GM19025 (cell line): ENCODE data around the gene U2SURP.

Source experiments
- ATAC-seq: cut with Tn5 transposase; IDR thresholded peaks from one replicate; pipeline ENCODE4 v1.9.1; 2021; ENCODE audit warnings: mild to moderate bottlenecking, low read depth, moderate library complexity; ENCODE audit not compliant: unreplicated experiment

The U2SURP gene

DNA sequence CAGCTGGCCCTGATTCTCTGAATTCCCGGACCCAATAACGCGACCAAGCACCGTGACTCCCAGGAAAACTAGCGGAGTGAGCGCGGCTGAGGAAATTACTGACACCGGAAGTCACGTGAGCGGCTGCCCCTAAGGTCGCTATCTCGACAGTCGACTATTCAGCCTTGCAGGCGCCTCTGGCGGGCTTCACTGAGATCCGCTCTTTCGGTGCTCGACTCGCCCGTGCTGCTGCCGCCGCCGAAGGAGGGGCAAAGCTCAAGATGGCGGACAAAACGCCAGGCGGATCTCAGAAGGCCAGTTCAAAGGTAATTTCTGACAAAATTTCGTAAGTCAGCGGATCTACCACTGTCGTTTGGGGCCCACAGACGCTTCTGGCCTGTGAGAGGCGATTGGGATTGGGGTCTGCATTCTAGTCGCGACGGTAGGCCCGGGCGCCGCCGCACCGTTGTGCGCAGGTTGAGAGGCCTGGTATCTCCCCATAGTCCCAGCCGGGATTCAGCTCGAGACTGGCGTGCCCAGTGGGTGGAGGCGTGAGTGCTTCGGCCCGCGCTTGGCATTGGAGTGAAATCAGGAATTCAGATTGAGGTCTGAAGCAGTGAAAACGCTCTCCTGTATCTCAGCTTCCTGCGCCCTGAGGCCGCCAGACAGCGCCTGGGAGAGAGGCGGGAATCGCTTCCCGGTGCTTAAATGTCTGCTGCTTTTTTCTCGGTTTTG lies at the start of gene U2SURP:
TSS of gene U2SURP (plus strand) at position 202 of the 714 bp plus-strand sequence. CDS start at position 261, 59 bp downstream.
- peak; percentile 86 for ATAC-seq

DNA sequence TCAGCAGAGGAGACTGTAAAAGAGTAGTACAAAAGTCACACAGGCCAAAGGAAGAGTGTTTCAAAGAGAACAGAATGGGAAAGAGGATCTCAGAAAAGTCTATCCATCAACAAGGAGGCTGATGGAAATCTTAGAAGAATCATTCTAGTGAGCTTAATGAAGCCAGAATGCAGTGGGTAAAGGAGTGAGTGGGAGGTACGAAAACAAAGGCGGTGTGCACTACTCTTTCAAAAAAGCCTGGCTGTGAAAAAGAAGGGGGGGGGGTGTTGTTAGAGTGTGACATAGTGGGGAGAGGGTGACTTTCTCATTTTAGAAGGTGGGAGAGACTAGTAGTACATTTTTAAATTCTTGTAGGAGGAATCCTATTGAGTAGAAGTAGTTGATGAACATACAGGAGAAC lies 49.6 kb upstream of the U2SURP start:
- no peak for ATAC-seq

DNA sequence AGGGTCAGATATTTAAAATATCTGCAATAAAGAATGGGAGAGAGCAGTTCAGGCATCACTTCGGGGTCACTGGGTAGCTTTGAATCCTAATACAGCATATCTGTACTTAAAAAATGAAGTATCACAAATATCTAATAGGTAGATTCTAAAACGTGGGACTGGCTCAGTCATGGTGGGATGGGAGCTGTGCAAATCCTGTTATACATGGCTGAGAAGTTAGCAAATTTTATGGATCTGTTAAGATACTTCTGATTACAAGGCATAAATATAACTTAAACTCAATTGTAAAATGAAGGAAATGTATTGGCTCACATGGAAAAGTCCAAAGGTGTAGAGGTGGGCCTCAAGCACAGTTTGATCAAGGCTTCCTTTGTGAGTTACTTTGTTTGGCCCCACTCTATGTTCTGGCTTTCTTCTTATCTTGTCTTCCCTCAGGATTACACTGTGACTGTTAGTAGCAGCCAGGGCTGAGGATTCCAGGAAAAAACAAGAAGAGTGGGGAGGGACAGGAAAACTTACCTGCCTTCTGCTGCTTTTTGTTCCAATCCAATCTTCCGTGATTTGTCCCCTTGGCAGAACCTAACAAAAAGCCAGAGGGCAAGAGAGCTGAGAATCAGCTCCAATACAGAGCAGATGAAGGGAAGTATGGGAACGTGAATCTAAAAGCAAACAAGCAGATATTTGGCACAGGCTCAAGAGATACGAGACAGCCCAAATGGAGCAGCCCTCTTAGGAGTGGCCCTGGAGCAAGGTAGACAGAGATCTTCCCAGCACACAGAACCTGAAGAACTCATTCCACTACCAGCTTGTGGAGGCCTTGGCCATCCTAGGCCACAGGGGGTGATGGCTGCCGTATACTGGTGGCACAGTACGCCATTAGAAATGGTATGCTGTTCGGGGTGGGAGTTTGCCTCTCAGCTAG lies 48.8 kb upstream of the U2SURP start:
- no peak for ATAC-seq

DNA sequence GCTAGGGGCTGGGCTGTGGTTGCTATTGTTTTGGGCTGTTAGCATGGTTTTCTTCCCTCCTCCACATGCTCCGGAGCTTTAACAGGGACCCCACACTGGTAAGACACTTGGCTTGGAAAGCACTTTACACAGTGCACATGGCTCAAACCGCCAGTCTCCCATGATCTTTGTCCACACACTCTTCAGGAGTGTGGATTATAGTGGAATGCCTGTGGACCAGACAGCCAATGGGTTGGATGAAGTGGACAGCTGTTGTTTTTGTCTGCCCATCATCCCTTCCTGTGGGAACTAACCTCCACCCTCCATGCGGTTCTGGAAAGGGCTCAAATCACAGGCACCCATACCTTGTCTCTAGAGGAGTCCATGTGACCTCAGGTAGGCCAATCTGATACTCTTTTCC lies 47.9 kb upstream of the U2SURP start:
- no peak for ATAC-seq

DNA sequence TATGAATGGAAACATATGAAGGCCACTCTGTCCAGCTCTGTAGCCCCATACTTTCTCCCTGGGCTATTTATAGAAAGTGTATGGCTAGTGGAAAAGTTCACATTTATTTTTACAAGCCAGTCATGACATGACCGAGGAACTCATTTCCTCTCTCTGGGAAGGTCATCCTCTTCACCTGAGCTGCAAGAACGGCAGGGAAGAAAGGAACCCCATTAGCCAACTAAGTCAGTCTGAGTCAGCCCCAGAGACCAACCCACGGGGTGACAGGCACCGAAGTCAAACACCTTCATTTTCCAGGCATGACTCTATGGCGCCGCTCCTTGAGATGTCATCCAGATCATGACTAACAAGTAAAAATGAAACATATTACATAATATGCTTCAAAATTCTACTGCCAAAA lies 42.7 kb upstream of the U2SURP start:
- no peak for ATAC-seq

DNA sequence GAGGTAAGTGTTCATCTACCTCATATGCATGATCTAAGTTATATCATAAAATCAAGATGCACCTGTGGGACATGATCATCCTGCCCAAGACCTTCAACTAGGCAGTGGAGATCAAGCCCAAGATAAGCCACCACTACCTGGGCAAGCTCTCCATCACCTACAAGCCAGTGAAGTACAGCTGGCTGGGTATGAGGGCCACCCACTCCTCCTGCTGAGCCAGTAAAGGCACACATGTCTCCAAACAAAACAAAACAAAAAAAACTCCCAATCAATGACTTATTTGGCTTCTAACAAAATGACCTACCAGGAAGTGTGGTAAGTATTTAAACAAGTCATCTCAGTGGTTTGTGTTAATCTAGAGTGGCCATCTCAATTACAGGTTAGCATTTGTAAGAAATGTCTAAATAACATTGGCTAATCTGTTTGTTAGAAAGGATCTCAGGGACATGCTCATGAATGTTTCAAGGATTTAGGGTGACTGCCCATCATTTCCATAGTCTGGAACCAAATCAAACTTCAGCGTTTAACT lies 41.0 kb upstream of the U2SURP start:
- no peak for ATAC-seq

DNA sequence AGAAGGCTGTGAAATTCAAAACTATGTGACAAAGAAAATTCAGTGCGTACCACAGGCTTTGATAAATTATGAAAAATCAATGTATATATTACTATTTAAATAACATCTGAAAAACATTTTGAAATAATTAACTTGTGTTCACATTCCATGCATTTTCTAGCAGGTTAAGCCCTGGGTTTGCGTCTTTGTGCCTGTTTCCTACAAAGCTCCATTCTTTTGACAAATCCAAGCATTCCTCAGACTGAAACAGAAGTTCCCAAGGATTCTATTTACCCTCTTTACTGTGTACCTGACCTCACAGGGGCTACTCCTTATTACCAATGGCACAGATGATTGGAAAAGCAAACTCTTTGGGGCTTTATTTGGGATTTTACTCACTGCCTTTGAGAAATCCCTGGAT lies 39.8 kb upstream of the U2SURP start:
- ATAC-seq = no peak

DNA sequence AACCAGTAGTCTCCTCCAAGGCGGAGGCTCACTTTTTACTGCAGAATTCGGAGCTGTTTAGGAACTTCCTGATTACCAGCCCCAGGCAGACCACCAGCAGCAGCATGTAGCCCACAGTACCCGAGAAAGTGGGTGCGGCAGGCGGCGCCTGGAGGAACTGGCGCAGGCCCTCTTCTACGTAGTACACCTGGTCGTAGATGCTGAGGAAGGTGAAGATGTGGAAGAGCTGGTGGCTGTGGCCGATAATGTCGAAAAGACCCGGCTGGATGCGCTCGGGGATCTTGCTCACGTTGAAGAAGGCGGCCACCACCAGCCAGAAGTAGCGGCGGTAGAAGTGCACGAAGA lies 39.2 kb upstream of the U2SURP start:
- no peak for ATAC-seq

DNA sequence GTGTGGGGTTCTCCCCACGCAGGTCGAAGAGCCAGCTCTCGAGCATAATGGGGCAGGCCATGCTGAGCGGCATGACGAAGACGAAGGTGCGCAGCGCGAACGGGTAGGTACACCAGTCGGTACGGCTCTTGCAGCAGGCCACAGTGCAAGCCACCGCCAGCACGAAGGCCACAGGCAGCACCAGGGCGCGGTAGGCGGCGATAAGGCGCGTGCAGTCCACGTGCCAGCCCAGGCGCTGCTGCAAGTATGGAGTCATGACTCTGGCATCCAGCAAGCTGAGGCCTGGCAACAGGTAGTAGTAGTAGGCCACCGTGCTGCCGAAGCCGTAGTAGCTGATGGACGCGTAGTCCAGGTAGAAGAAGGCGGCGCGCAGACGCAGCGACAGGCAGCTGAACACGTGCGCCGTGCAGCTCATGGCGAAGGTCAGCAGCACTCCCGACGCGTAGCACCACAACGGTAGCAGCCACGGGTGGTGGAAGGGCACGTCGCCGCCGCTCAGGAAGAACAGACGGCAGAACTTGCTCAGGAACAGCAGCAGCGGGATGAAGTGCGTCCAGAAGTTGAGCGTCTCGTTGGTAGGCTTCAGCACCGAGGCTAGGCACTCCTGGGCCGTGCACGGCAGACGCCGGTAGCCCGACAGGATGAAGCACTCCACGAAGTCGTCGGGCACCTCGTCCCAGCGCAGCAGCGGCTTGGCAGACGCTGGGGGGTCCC lies 38.7 kb upstream of the U2SURP start:
- no peak for ATAC-seq

DNA sequence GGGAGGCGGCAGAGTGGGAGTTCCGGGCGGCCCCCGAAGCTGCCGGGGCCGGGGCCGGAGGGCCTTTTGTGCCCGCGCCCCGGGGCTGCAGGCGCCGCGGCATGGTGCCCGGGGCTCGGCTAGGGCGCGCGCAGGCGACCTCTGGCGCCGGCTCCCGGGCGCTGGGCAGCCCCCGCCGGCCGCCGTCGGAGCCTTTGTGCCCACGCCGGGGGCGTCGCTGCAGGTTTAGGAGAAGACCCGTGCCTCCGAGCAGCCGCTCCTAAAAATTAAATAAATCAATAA lies 38.2 kb upstream of the U2SURP start:
- no peak for ATAC-seq

DNA sequence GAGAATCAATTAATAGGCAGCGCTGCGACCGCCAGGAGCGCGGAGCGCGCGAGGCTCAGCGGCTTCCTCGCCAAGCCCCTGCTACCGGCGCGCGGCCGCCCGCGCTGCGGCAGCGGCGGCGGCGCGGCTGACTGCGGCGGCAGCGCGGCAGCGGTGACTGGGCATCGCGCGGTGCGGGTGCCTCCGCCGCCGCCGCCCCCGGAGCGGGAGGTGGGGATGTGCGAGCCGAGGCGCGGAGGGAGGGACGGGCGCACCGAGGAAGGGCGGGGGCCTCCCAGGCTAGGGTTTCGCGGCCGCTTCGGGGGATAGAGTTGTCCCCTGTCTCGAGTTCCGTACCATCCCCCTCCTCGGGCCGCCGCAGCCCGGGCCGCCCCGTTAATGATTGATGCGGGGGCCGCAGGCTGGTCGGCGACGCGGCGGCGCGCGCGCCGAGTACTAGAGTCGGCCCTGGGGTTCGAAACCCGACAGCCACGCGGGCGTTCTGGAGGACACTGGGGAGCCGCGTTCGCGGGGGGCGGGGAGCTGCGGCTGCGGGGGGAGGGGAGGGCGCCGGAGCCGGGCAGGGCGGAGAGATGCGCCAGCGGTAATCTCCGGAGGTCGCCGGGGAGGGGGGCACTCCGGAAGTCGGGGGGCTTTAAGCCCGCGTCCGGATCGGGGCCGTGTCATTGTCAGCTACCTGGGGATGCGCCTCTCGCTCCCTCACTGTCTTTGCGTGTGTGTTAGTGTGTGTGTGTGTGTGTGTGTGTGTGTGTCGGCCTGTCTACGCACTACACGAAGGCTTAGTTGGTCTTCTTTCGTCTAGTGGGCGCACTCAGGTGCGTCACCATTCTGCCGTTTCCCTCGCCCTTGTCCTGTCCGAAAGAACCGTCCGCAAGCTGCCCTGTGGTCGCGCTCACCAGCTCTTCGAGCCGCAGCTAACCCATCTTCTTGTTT lies 37.6 kb upstream of the U2SURP start, which contains the start of gene PAQR9:
TSS of gene PAQR9 (minus strand) at position 159 of the 933 bp plus-strand sequence. CDS start 338 bp downstream, outside the sequence.
- ATAC-seq = no peak

DNA sequence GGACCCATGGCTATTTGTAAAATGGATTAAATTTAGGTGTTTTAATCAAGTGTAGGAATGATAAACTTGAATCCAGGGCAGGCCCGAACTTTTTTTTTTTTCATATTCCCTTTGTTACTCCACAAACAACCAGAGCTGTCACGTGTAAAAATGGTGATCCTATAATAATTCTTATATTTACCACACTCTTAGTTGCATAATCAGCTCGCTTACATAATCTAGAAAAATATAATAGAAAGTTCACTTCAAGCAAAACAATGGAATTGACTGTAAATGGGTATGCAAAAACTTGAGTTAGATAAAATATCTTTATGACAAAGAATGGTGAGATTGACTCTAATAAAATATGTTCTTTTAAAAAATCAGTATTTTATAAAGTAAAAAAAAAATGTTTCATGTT lies 35.8 kb upstream of the U2SURP start:
- ATAC-seq = no peak

DNA sequence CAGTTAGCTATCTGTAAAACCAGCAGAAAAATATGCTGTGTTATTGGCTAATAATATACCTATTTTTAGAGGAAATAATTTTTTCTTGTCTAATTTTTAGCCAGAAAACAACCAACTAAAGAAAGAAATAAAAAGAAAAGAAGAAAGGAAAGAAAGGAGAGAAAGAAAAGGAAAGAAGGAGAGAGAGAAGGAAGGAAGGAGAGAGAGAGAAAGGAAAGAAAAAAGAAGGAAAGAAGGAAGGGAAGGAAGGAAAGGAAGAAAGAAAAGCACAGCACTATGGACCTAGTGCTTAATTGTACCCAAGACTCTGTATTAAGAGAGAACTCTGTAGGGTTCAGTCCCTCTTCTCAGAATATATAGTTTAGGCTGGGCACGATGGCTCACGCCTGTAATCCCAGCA lies 34.6 kb upstream of the U2SURP start:
- no peak for ATAC-seq

DNA sequence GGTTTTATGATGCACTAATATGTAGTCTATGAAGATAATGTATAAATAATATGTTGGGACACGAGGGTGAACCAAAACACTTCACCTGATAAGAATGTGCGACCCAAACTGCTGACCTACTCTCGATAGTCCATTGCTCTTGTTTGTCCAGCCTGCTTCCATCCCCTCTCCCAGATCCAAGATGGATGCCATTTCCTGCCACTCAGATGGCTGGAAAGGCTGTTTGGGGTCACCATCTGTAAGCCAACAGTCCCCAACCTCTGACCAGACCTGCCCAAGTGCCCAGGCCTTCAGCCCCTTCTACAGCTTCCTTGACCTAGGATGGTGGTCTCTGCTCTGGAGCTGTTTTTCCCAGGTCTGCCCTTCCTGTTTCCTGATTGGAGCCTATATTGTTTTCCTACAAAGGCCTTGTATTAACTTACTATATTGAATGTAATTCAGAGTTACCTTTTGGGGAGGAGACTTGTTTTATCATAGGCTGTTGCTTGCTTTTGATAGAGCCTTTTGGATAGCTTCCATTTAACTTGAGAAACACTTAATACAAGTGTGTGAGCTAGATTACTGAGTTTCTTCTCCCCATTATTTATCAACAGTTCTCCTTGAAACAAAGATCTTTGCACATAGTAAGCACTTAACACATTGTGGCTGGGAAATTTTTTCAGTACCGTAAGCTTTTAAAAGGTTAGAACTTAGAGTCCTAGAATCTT lies 32.9 kb upstream of the U2SURP start:
- ATAC-seq = no peak

DNA sequence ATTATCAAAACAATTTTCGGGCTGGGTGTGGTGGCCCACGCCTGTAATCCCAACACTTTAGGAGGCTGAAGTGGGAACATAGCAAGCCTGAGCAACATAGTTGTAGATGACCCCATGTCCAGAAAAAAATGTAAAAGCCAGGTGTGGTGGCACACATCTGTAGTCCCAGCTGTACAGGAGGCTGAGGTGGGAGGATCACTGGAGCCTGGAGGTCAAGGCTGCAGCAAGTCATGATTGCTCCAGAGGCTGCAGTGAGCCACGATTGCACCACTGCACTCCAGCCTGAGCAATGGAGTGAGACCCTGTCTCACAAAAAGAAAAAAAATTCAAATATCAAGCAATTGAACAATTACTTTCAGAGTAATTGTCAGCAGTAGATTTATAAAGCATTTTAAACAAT lies 29.9 kb upstream of the U2SURP start:
- ATAC-seq = no peak

DNA sequence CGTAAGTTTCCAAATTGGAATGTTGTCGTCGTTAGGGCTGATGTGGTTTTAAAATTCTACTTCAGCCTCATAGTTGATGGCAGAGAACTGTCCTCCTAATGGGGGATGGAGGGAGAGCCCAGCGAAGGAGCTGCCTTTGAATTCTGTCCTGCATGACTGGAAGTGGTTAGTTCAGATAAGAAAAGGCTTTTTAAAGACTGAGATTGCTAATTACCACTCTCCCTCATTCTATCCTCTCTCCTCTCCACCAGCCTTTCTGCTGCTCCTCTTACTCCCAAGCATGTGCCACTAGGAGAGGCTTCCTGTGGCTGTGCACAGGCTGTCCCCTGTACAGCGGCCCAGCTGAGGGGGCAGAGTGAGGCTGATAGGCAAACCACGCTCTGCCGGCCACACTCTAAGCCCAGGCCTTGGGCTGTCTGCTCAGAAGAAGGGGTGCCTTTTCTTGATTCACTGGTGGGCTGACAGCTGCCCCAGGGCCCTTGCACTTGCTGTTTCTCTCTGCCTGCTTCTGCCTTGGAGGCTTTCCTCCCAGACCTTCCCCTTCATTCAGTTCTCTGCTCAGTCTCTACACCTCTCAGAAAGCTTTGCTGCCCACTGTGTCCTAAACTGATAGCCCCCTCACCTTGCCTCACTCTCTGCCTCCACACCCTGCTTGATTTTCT lies 29.1 kb upstream of the U2SURP start:
- no peak for ATAC-seq

DNA sequence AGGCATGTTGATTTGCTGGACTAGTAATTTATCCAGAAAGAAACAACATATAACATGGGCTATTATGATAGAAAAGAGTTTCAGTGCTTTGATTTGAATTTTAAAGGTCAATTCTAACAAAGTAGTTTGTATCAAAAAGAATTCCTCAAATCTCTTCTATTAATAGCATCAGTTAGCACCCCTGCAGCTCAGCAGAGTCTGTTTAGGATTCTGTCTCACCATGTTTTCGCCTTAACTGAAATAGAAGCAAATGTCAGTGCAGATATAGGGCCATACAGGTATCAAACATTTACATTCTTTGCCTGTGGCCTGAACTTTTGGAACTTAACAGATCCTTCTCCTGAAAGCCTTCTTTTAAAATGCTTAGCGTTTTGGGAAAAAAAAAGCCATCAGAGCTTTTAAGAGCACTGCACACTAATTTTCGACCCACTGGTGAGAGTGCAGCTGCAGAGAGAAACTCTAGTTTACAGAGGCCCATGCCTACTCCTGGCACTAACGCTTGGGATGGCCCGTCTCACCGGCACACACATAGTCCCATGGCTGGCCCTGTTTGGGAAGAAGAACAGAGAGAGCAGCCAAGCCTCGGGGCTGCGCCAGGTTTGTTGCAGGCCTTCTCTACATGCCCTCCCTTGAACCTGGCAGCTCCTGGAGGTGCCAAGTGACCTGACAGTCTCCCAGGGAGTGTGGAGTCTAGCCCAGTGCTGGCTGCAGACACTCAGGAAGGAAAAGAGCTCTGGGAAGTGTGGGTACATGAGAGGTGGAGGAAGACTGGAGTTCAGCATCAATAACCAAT lies 28.0 kb upstream of the U2SURP start:
- no peak for ATAC-seq

DNA sequence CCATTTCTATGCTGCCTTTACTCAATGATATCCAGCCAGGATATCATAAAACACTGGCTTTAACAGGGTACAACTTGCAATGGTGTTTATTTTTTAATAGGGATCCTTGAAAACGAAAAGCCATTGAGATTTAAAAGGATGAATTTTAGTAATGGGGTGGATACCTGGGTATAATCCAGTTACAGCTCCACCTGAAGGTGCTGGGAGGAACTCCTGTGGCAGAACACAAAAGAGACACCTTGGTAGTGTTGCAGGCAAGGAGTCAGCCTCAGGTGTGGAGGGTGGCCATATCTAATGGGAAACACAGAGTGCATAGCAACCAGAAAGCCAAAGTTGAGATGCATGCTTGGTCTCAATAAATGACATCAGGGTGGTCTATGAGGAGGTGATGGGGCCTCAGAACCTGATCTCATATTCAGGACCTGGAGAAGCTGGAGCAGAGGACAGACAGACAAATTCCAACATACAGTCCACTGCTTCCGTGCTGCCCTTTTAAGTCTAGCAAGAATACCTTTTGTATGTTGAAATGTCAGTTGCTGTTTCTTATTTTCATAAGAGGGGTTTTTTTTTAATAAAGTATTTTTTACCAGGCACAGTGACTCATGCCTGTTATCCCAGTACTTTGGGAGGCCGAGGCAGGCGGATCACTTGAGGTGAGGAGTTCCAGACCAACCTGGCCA lies 25.9 kb upstream of the U2SURP start:
- no peak for ATAC-seq
